Body of pancreas (tissue), 4 donors: ENCODE measurements around the gene F10.

Experiments
- CTCF ChIP-seq, 7 experiments: fragments of 450-650 bp in 4 of 7; fragments of 200-600 bp in 3 of 7; sonication (generic) in 3 of 7; IDR thresholded peaks; one replicate each; pipeline ENCODE4 v1.5.1; 2016 to 2019; ENCODE audit warnings: antibody characterized with exemption in 7 of 7
- POLR2A ChIP-seq, 3 donors: fragments of 450-650 bp; IDR thresholded peaks; one replicate each; pipeline ENCODE4 v1.6.1; 2016; ENCODE audit warnings: antibody characterized with exemption in 3 of 3, mild to moderate bottlenecking in 2 of 3

DNA sequence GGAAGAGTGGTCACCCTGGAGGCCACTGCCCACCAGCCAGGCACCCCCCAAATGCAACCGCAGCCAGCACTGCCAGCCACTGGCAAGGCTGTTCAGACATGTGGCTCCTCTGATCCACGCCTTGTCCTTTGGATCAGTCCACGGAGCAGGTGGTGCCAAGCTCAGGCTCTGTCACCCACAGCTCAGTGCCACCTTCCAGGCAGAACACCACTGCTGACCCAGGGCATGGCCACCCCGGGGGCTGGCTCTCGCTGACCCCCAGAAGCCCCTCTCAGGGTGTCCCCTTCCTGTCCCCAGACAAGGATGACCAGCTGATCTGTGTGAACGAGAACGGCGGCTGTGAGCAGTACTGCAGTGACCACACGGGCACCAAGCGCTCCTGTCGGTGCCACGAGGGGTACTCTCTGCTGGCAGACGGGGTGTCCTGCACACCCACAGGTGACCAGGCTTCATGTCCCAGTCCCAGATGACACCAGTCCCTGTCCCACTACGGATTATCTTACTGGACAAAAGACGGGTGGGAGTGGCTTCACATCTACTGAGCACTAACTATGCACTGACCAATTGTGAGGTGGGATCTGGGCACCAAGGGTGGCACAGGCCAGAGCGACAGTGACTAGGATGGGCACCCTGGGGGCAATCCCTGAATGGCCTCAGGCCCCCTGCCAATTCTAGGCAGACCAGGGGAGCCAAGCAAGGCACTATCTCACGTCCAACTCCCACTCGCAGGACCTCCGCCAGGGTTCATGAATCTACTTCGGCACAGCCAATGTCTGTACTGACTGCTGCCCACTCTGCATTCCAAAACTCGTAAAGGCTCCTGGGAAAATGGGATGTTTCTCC lies 7.0 kb upstream of the F10 start:
- TF ChIP-seq POLR2A (IDR thresholded peaks at IDR 0.05) (no peak), CTCF (IDR thresholded peaks at IDR 0.05) (no peak)
